ENCODE results near the gene PTBP1. TPM values are rescaled to one million over a fixed set of nuclear protein-coding genes. Genes with fewer than 3 reads are reported as not detected.
A peak's percentile ranks its signal among the peaks of the same experiment; 100 is the strongest.

The PTBP1 gene
- total and polyA plus RNA-seq, 2 experiments from 2014 or later: 539 to 632 TPM

MicroRNAs encoded within 50 kb of the gene (microRNA counts, 767-probe panel; counts per million panel counts)
- not detected for microRNA hsa-miR-3187-3p

Small RNAs within 50 kb of the gene (microRNA-seq; reads per million reads assigned to microRNA genes)
- gene MIR3187: 8.6 reads per million, percentile 31 among the genes with 10 or more reads in this experiment
- gene MIR4745: 7.1 reads per million, percentile 26 among the genes with 10 or more reads in this experiment

Small RNAs within 50 kb of the gene (small RNA-seq; reads per million reads assigned to genes)
- not detected for gene MIR3187 (ENCODE audit: low replicate concordance)

Other genes starting within 250 kb of the PTBP1 start
- 891 and 973 TPM in 2 replicates for gene BSG, start 224.9 kb upstream of the PTBP1 start, total RNA-seq (2014; rRNA removed; shearing (Covaris generic))
- gene BSG, start 224.9 kb upstream of the PTBP1 start, polyA plus RNA-seq (2016; fragmentation: Nextera tagmentation; extraction: Ambion mirVana): 957 and 960 TPM in 2 replicates
- 2.9 and 3.7 TPM in 2 replicates for gene HCN2, start 207.6 kb upstream of the PTBP1 start, total RNA-seq (2014; rRNA removed; shearing (Covaris generic))
- 0.06 and 0.14 TPM in 2 replicates for gene HCN2, start 207.6 kb upstream of the PTBP1 start, polyA plus RNA-seq (2016; fragmentation: Nextera tagmentation; extraction: Ambion mirVana)
- 120 and 148 TPM in 2 replicates for gene POLRMT, start 163.9 kb upstream of the PTBP1 start, total RNA-seq (2014; rRNA removed; shearing (Covaris generic))
- gene POLRMT, start 163.9 kb upstream of the PTBP1 start, polyA plus RNA-seq (2016; fragmentation: Nextera tagmentation; extraction: Ambion mirVana): 98.0 and 125 TPM in 2 replicates
- gene FGF22, start 157.6 kb upstream of the PTBP1 start, total RNA-seq (2014; rRNA removed; shearing (Covaris generic)): 0.31 and 2.8 TPM in 2 replicates
- gene FGF22, start 157.6 kb upstream of the PTBP1 start, polyA plus RNA-seq (2016; fragmentation: Nextera tagmentation; extraction: Ambion mirVana): 1.0 and 1.1 TPM in 2 replicates
- gene RNF126, start 134.2 kb upstream of the PTBP1 start, total RNA-seq (2014; rRNA removed; shearing (Covaris generic)): 80.5 and 112 TPM in 2 replicates
- 91.7 and 95.7 TPM in 2 replicates for gene RNF126, start 134.2 kb upstream of the PTBP1 start, polyA plus RNA-seq (2016; fragmentation: Nextera tagmentation; extraction: Ambion mirVana)
- gene FSTL3, start 121.1 kb upstream of the PTBP1 start, total RNA-seq (2014; rRNA removed; shearing (Covaris generic)): 10.1 and 12.5 TPM in 2 replicates
- gene FSTL3, start 121.1 kb upstream of the PTBP1 start, polyA plus RNA-seq (2016; fragmentation: Nextera tagmentation; extraction: Ambion mirVana): 2.9 and 3.1 TPM in 2 replicates
- not detected in 2 replicates for gene PRSS57, start 102.0 kb upstream of the PTBP1 start, total RNA-seq (2014; rRNA removed; shearing (Covaris generic))
- gene PRSS57, start 102.0 kb upstream of the PTBP1 start, polyA plus RNA-seq (2016; fragmentation: Nextera tagmentation; extraction: Ambion mirVana): 0.21 and 0.34 TPM in 2 replicates
- gene PALM, start 88.5 kb upstream of the PTBP1 start, total RNA-seq (2014; rRNA removed; shearing (Covaris generic)): 21.7 and 26.1 TPM in 2 replicates
- 3.8 and 4.8 TPM in 2 replicates for gene PALM, start 88.5 kb upstream of the PTBP1 start, polyA plus RNA-seq (2016; fragmentation: Nextera tagmentation; extraction: Ambion mirVana)
- 0.23 and 0.28 TPM in 2 replicates for gene MISP, start 46.3 kb upstream of the PTBP1 start, total RNA-seq (2014; rRNA removed; shearing (Covaris generic))
- gene MISP, start 46.3 kb upstream of the PTBP1 start, polyA plus RNA-seq (2016; fragmentation: Nextera tagmentation; extraction: Ambion mirVana): 0.27 and 0.40 TPM in 2 replicates
- 74.7 and 81.1 TPM in 2 replicates for gene PLPPR3, start 24.5 kb downstream of the PTBP1 start, total RNA-seq (2014; rRNA removed; shearing (Covaris generic))
- 13.6 and 14.8 TPM in 2 replicates for gene PLPPR3, start 24.5 kb downstream of the PTBP1 start, polyA plus RNA-seq (2016; fragmentation: Nextera tagmentation; extraction: Ambion mirVana)
- gene AZU1, start 30.4 kb downstream of the PTBP1 start, total RNA-seq (2014; rRNA removed; shearing (Covaris generic)): 0.50 and 1.4 TPM in 2 replicates
- gene AZU1, start 30.4 kb downstream of the PTBP1 start, polyA plus RNA-seq (2016; fragmentation: Nextera tagmentation; extraction: Ambion mirVana): 0.30 and 0.78 TPM in 2 replicates
- 0.21 and 2.4 TPM in 2 replicates for gene PRTN3, start 43.5 kb downstream of the PTBP1 start, total RNA-seq (2014; rRNA removed; shearing (Covaris generic))
- 0.68 and 0.87 TPM in 2 replicates for gene PRTN3, start 43.5 kb downstream of the PTBP1 start, polyA plus RNA-seq (2016; fragmentation: Nextera tagmentation; extraction: Ambion mirVana)
- not detected in 2 replicates for gene ELANE, start 54.9 kb downstream of the PTBP1 start, total RNA-seq (2014; rRNA removed; shearing (Covaris generic))
- gene ELANE, start 54.9 kb downstream of the PTBP1 start, polyA plus RNA-seq (2016; fragmentation: Nextera tagmentation; extraction: Ambion mirVana): not detected in 2 replicates
- 0.90 and 3.5 TPM in 2 replicates for gene CFD, start 62.2 kb downstream of the PTBP1 start, total RNA-seq (2014; rRNA removed; shearing (Covaris generic))
- gene CFD, start 62.2 kb downstream of the PTBP1 start, polyA plus RNA-seq (2016; fragmentation: Nextera tagmentation; extraction: Ambion mirVana): 3.4 and 4.7 TPM in 2 replicates
- gene MED16, start 95.7 kb downstream of the PTBP1 start, total RNA-seq (2014; rRNA removed; shearing (Covaris generic)): 62.3 and 73.6 TPM in 2 replicates
- gene MED16, start 95.7 kb downstream of the PTBP1 start, polyA plus RNA-seq (2016; fragmentation: Nextera tagmentation; extraction: Ambion mirVana): 52.7 and 58.7 TPM in 2 replicates
- not detected in 2 replicates for gene RNU6-9, start 96.0 kb downstream of the PTBP1 start, total RNA-seq (2014; rRNA removed; shearing (Covaris generic))
- gene RNU6-9, start 96.0 kb downstream of the PTBP1 start, polyA plus RNA-seq (2016; fragmentation: Nextera tagmentation; extraction: Ambion mirVana): not detected in 2 replicates
- 87.1 and 87.8 TPM in 2 replicates for gene R3HDM4, start 115.8 kb downstream of the PTBP1 start, total RNA-seq (2014; rRNA removed; shearing (Covaris generic))
- 76.5 and 87.4 TPM in 2 replicates for gene R3HDM4, start 115.8 kb downstream of the PTBP1 start, polyA plus RNA-seq (2016; fragmentation: Nextera tagmentation; extraction: Ambion mirVana)
- 2.4 and 4.0 TPM in 2 replicates for gene KISS1R, start 119.9 kb downstream of the PTBP1 start, total RNA-seq (2014; rRNA removed; shearing (Covaris generic))
- gene KISS1R, start 119.9 kb downstream of the PTBP1 start, polyA plus RNA-seq (2016; fragmentation: Nextera tagmentation; extraction: Ambion mirVana): 0.78 and 1.0 TPM in 2 replicates
- 48.8 and 51.6 TPM in 2 replicates for gene ARID3A, start 128.6 kb downstream of the PTBP1 start, total RNA-seq (2014; rRNA removed; shearing (Covaris generic))
- 33.6 and 36.6 TPM in 2 replicates for gene ARID3A, start 128.6 kb downstream of the PTBP1 start, polyA plus RNA-seq (2016; fragmentation: Nextera tagmentation; extraction: Ambion mirVana)
- gene WDR18, start 186.9 kb downstream of the PTBP1 start, total RNA-seq (2014; rRNA removed; shearing (Covaris generic)): 112 and 157 TPM in 2 replicates
- gene WDR18, start 186.9 kb downstream of the PTBP1 start, polyA plus RNA-seq (2016; fragmentation: Nextera tagmentation; extraction: Ambion mirVana): 155 and 156 TPM in 2 replicates
- gene GRIN3B, start 203.0 kb downstream of the PTBP1 start, total RNA-seq (2014; rRNA removed; shearing (Covaris generic)): 0.23 and 2.8 TPM in 2 replicates
- 0.11 and 0.28 TPM in 2 replicates for gene GRIN3B, start 203.0 kb downstream of the PTBP1 start, polyA plus RNA-seq (2016; fragmentation: Nextera tagmentation; extraction: Ambion mirVana)
- gene TMEM259, start 223.7 kb downstream of the PTBP1 start, total RNA-seq (2014; rRNA removed; shearing (Covaris generic)): 144 and 196 TPM in 2 replicates
- 82.8 and 84.5 TPM in 2 replicates for gene TMEM259, start 223.7 kb downstream of the PTBP1 start, polyA plus RNA-seq (2016; fragmentation: Nextera tagmentation; extraction: Ambion mirVana)
- not detected in 2 replicates for gene RNU6-2, start 224.1 kb downstream of the PTBP1 start, total RNA-seq (2014; rRNA removed; shearing (Covaris generic))
- not detected in 2 replicates for gene RNU6-2, start 224.1 kb downstream of the PTBP1 start, polyA plus RNA-seq (2016; fragmentation: Nextera tagmentation; extraction: Ambion mirVana)
- gene CNN2, start 229.2 kb downstream of the PTBP1 start, total RNA-seq (2014; rRNA removed; shearing (Covaris generic)): 392 and 426 TPM in 2 replicates
- gene CNN2, start 229.2 kb downstream of the PTBP1 start, polyA plus RNA-seq (2016; fragmentation: Nextera tagmentation; extraction: Ambion mirVana): 314 and 330 TPM in 2 replicates
- 18.1 and 22.2 TPM in 2 replicates for gene ABCA7, start 242.7 kb downstream of the PTBP1 start, total RNA-seq (2014; rRNA removed; shearing (Covaris generic))
- 27.4 and 30.3 TPM in 2 replicates for gene ABCA7, start 242.7 kb downstream of the PTBP1 start, polyA plus RNA-seq (2016; fragmentation: Nextera tagmentation; extraction: Ambion mirVana)